Spleen (tissue), 7 donors: Measurements from ENCODE around the gene ZBP1.

Experiments used
- POLR2A ChIP-seq, 3 donors: fragments of 450-650 bp; IDR thresholded peaks; one replicate each; pipeline ENCODE4 v1.5.1; 2017; ENCODE audit warnings: antibody characterized with exemption in 3 of 3, mild to moderate bottlenecking in 1 of 3
- POLR2AphosphoS5 ChIP-seq, 3 donors: sonication (generic); formaldehyde crosslinking; IDR thresholded peaks; one replicate each; pipeline ENCODE4 v1.5.1; 2017; ENCODE audit warnings: antibody characterized with exemption in 3 of 3
- TF ChIP-seq, protein P1 (sequence below), 11 experiments: fragments of 200-600 bp in 7 of 11; fragments of 450-650 bp in 4 of 11; sonication (generic) in 4 of 11; IDR thresholded peaks in 8 of 11; conservative IDR thresholded peaks in 3 of 11; 1 replicate in 7 of 11; 2 replicates in 4 of 11; pipeline versions ENCODE4 v1.4.0 to v1.8.0; 2016 to 2021; ENCODE audit warnings: antibody characterized with exemption in 11 of 11, inconsistent platforms in 4 of 11, mild to moderate bottlenecking in 1 of 11
- donor health status: DM: no; HTN: no; CAD: no; lungs with moderate emphysema.
- donor health status: DM: no; HTN: no; CAD: no.
- donor health status: DM: no; HTN: no; CAD: no.

DNA sequence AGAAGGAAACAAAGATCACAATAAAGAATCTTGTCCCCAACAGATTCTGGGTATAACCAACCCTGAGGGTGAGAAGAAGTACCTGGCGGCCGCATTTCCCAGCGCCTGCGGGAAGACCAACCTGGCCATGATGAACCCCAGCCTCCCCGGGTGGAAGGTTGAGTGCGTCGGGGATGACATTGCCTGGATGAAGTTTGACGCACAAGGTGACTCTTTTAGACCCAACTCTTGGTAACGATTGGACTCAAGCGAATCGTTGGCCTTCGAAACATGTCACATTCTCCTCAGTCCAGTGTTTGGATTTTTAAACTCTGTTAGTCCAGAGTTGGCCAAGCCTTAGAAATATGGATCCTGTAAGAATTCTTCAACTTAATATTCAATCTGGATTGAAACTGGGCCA, 56.7 kb downstream of the ZBP1 start:
- TF ChIP-seq, protein P1, sequence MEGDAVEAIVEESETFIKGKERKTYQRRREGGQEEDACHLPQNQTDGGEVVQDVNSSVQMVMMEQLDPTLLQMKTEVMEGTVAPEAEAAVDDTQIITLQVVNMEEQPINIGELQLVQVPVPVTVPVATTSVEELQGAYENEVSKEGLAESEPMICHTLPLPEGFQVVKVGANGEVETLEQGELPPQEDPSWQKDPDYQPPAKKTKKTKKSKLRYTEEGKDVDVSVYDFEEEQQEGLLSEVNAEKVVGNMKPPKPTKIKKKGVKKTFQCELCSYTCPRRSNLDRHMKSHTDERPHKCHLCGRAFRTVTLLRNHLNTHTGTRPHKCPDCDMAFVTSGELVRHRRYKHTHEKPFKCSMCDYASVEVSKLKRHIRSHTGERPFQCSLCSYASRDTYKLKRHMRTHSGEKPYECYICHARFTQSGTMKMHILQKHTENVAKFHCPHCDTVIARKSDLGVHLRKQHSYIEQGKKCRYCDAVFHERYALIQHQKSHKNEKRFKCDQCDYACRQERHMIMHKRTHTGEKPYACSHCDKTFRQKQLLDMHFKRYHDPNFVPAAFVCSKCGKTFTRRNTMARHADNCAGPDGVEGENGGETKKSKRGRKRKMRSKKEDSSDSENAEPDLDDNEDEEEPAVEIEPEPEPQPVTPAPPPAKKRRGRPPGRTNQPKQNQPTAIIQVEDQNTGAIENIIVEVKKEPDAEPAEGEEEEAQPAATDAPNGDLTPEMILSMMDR (IDR thresholded peaks at IDR 0.05 in 8 of 11, conservative IDR thresholded peaks at IDR 0.05 in 3 of 11) = no peak
- no peak for TF ChIP-seq POLR2A (IDR thresholded peaks at IDR 0.05)
- TF ChIP-seq POLR2AphosphoS5 (IDR thresholded peaks at IDR 0.05) = no peak
